WI38 (cell line): ENCODE data around the gene RETREG1.
"Not testable (repeated sequence)": the region's sequence is repeated elsewhere in the genome, so short reads cannot be mapped to it uniquely, and the experiment has no call there.

Experiments
- H3K4me3 ChIP-seq: 2 replicates; pipeline ENCODE4 v1.5.1; 2011; ENCODE audit warnings: low read depth, mild to moderate bottlenecking, control low read depth, low read length
- TF ChIP-seq, protein P1 (sequence below): IDR thresholded peaks from 2 replicates; pipeline ENCODE4 v1.5.1; 2012; ENCODE audit warnings: low read depth, mild to moderate bottlenecking, control low read depth, low read length

Gene RETREG1

DNA sequence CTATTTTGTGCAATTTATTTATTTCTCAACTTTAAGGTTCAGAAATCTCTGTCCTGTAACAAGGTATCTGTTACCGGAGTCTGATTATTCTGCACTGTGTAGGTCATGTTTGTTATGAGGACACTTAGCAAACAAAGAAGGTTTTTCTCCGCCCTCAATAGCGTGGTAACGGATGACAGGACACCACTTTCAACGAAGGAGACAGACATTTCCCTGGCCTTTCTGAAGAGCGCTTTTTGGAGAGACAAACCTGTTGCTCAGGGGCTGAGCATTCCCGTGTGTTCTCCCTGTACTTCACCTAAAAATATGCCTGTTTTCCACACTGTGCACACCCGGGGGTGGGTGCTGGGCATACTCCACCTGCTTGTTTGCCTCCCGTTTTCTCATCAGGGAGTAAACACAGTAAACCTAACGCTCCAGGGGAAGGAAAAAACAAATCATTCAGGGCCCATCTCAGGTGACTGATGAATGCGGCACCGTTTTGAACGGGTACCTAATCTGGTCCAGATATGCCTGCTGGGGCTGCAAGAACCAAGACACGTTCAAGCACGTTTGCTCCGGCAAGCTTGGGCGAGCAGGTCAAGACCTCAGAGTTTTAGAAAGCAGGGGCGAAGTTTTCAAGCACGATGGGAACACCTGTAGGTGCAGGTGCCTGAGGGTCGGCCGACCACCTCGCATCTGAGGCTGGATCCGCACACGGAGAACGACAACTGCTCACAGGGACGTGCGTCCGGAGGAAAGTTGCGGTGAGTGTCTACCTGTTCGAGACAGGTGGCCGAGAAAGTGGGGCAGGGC is 859 bp downstream of the RETREG1 start:
- TF ChIP-seq, protein P1, sequence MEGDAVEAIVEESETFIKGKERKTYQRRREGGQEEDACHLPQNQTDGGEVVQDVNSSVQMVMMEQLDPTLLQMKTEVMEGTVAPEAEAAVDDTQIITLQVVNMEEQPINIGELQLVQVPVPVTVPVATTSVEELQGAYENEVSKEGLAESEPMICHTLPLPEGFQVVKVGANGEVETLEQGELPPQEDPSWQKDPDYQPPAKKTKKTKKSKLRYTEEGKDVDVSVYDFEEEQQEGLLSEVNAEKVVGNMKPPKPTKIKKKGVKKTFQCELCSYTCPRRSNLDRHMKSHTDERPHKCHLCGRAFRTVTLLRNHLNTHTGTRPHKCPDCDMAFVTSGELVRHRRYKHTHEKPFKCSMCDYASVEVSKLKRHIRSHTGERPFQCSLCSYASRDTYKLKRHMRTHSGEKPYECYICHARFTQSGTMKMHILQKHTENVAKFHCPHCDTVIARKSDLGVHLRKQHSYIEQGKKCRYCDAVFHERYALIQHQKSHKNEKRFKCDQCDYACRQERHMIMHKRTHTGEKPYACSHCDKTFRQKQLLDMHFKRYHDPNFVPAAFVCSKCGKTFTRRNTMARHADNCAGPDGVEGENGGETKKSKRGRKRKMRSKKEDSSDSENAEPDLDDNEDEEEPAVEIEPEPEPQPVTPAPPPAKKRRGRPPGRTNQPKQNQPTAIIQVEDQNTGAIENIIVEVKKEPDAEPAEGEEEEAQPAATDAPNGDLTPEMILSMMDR: no peak
- peak overlapping the region; percentile 52 for H3K4me3 ChIP-seq

GRCh38 chr5:16612007-16612406 is 4.8 kb downstream of the RETREG1 start:
- TF ChIP-seq, protein P1: no peak

DNA sequence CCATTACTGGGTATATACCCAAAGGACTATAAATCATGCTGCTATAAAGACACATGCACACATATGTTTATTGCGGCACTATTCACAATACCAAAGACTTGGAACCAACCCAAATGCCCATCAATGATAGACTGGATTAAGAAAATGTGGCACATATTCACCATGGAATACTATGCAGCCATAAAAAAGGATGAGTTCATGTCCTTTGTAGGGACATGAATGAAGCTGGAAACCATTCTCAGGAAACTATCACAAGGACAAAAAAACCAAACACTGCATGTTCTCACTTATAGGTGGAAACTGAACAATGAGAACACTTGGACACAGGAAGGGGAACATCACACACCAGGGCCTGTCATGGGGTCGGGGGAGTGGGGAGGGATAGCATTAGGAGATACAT is 5.9 kb downstream of the RETREG1 start:
- H3K4me3 ChIP-seq: not testable (repeated sequence)

More at GRCh38 chr5:16612007-16612406, 4.8 kb downstream of the RETREG1 start:
- no peak overlapping the region for H3K4me3 ChIP-seq

GRCh38 chr5:16609412-16609811 is 7.4 kb downstream of the RETREG1 start:
- H3K4me3 ChIP-seq: no peak overlapping the region
- TF ChIP-seq, protein P1: no peak

- no peak overlapping the region for H3K4me3 ChIP-seq
- TF ChIP-seq, protein P1: no peak
Measured at GRCh38 chr5:16606628-16607027, 10.2 kb downstream of the RETREG1 start.

GRCh38 chr5:16603701-16604100 is 13.1 kb downstream of the RETREG1 start:
- no peak overlapping the region for H3K4me3 ChIP-seq
- TF ChIP-seq, protein P1: no peak

GRCh38 chr5:16603295-16603694 is 13.5 kb downstream of the RETREG1 start:
- no peak overlapping the region for H3K4me3 ChIP-seq
- TF ChIP-seq, protein P1: no peak

GRCh38 chr5:16602182-16602581 is 14.6 kb downstream of the RETREG1 start:
- no peak overlapping the region for H3K4me3 ChIP-seq
- TF ChIP-seq, protein P1: no peak
